ENCODE measurements around the gene TLK1. TPM values are rescaled to one million over a fixed set of nuclear protein-coding genes. Genes with fewer than 3 reads are reported as not detected.

The TLK1 gene
- 44.5 TPM for polyA plus RNA-seq (2013, experiment 1 of 4)
- polyA plus RNA-seq (2013, experiment 2 of 4): 48.1 TPM
- polyA plus RNA-seq (2013, experiment 3 of 4): 36.1 TPM
- polyA plus RNA-seq (2013, experiment 4 of 4): 41.9 TPM

GRCh38 chr2:171160119-171160955 lies at the start of gene TLK1:
Gene TLK1 (minus strand): TSS chr2:171160893. CDS start chr2:171160428, 465 bp downstream.
- H3K36me3 ChIP-seq (ENCODE audit: control insufficient read depth, insufficient read depth, low read length): no peaks in the 10 kb centered on the region
- peak within 1 kb of the TSS; percentile 86 for H3K4me3 ChIP-seq (ENCODE audit: insufficient read depth, low read depth, low read length)
- no peaks in the 10 kb centered on the region for H3K9me3 ChIP-seq (ENCODE audit: control insufficient read depth, low read length)
- 0% methylated on average over 97 of the region's 97 CpGs for WGBS, 2 experiments
- no peaks in the 10 kb centered on the region for H3K27me3 ChIP-seq (ENCODE audit: control insufficient read depth, insufficient read depth, low read length, poor library complexity, severe bottlenecking)
- peaks cover 6% of the 10 kb centered on the region for H3K4me1 ChIP-seq (ENCODE audit: control insufficient read depth, insufficient read depth, low read length)
- peak within 1 kb of the TSS; percentile 97 for H3K27ac ChIP-seq (ENCODE audit: insufficient read depth, low read depth, low read length, poor library complexity, severe bottlenecking)

GRCh38 chr2:171210216-171210863 lies 49.6 kb upstream of the TLK1 start:
- Histone ChIP-seq H3K4me3 (ENCODE audit: insufficient read depth, low read depth, low read length) (no peak overlapping the region), H3K9me3 (ENCODE audit: control insufficient read depth, low read length) (no peaks in the 10 kb centered on the region), H3K36me3 (ENCODE audit: control insufficient read depth, insufficient read depth, low read length) (no peaks in the 10 kb centered on the region), H3K4me1 (ENCODE audit: control insufficient read depth, insufficient read depth, low read length) (no peaks in the 10 kb centered on the region), H3K27ac (ENCODE audit: insufficient read depth, low read depth, low read length, poor library complexity, severe bottlenecking) (no peak overlapping the region), H3K27me3 (ENCODE audit: control insufficient read depth, insufficient read depth, low read length, poor library complexity, severe bottlenecking) (no peaks in the 10 kb centered on the region)
- WGBS, 2 experiments: 92% methylated on average over 8 to 9 of the region's 9 CpGs

GRCh38 chr2:171208657-171209056 lies 48.0 kb upstream of the TLK1 start:
- H3K27ac ChIP-seq (ENCODE audit: insufficient read depth, low read depth, low read length, poor library complexity, severe bottlenecking): no peak overlapping the region

GRCh38 chr2:171206422-171207115 lies 45.9 kb upstream of the TLK1 start:
- no peaks in the 10 kb centered on the region for H3K27me3 ChIP-seq (ENCODE audit: control insufficient read depth, insufficient read depth, low read length, poor library complexity, severe bottlenecking)
- 93 to 100% methylated on average over 2 of the region's 2 CpGs for WGBS, 2 experiments
- H3K9me3 ChIP-seq (ENCODE audit: control insufficient read depth, low read length): no peaks in the 10 kb centered on the region
- no peaks in the 10 kb centered on the region for H3K4me1 ChIP-seq (ENCODE audit: control insufficient read depth, insufficient read depth, low read length)
- H3K4me3 ChIP-seq (ENCODE audit: insufficient read depth, low read depth, low read length): no peak overlapping the region
- no peaks in the 10 kb centered on the region for H3K36me3 ChIP-seq (ENCODE audit: control insufficient read depth, insufficient read depth, low read length)
- H3K27ac ChIP-seq (ENCODE audit: insufficient read depth, low read depth, low read length, poor library complexity, severe bottlenecking): no peak overlapping the region

More at GRCh38 chr2:171208657-171209056, 48.0 kb upstream of the TLK1 start:
- H3K4me3 ChIP-seq (ENCODE audit: insufficient read depth, low read depth, low read length): no peak overlapping the region
- H3K27me3 ChIP-seq (ENCODE audit: control insufficient read depth, insufficient read depth, low read length, poor library complexity, severe bottlenecking): no peaks in the 10 kb centered on the region
- no peaks in the 10 kb centered on the region for H3K9me3 ChIP-seq (ENCODE audit: control insufficient read depth, low read length)
- H3K36me3 ChIP-seq (ENCODE audit: control insufficient read depth, insufficient read depth, low read length): no peaks in the 10 kb centered on the region
- no peaks in the 10 kb centered on the region for H3K4me1 ChIP-seq (ENCODE audit: control insufficient read depth, insufficient read depth, low read length)

DNA sequence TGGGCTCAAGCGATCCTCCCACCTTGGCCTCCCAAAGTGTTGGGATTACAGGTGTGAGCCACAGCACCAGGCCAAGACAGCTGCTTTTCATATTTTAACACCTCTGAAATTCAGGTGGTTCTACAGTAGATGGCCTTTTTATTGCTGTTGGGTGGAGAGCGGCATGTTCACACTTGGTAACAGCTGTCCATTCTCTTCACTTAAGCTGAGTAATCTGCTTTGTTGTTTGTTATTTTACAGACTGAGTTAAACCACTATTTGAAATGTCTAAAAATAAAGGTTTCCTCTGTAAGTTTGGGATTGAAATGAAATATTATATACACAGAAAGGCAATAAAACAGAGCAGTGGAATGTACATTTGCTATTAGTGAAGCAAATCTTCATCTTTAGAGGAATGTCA lies 44.9 kb upstream of the TLK1 start:
- no peaks in the 10 kb centered on the region for H3K36me3 ChIP-seq (ENCODE audit: control insufficient read depth, insufficient read depth, low read length)
- H3K9me3 ChIP-seq (ENCODE audit: control insufficient read depth, low read length): no peaks in the 10 kb centered on the region
- H3K4me3 ChIP-seq (ENCODE audit: insufficient read depth, low read depth, low read length): no peak overlapping the region
- H3K4me1 ChIP-seq (ENCODE audit: control insufficient read depth, insufficient read depth, low read length): no peaks in the 10 kb centered on the region
- WGBS, 2 experiments: 91 to 92% methylated on average over 2 of the region's 2 CpGs
- no peaks in the 10 kb centered on the region for H3K27me3 ChIP-seq (ENCODE audit: control insufficient read depth, insufficient read depth, low read length, poor library complexity, severe bottlenecking)
- H3K27ac ChIP-seq (ENCODE audit: insufficient read depth, low read depth, low read length, poor library complexity, severe bottlenecking): no peak overlapping the region

DNA sequence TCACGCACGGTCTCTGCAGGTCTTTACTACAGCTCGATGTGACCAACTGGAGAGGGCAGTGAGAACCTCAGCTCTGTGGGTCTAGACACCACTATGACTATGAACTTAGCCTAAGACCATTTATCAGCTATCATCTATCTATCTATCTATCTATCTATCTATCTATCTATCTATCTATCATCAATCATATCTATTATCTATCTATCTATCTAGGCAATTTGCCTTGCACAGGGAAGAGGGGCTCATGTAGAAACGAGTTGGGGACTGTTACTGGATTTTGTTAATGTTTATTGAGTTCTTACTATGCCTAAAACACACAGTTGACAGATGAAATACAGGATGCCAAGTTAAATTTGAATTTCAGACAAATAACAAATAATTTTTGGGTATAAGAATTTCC lies 41.1 kb upstream of the TLK1 start:
- Histone ChIP-seq H3K27me3 (ENCODE audit: control insufficient read depth, insufficient read depth, low read length, poor library complexity, severe bottlenecking) (no peaks in the 10 kb centered on the region), H3K27ac (ENCODE audit: insufficient read depth, low read depth, low read length, poor library complexity, severe bottlenecking) (no peak overlapping the region), H3K9me3 (ENCODE audit: control insufficient read depth, low read length) (no peaks in the 10 kb centered on the region), H3K36me3 (ENCODE audit: control insufficient read depth, insufficient read depth, low read length) (no peaks in the 10 kb centered on the region), H3K4me1 (ENCODE audit: control insufficient read depth, insufficient read depth, low read length) (no peaks in the 10 kb centered on the region), H3K4me3 (ENCODE audit: insufficient read depth, low read depth, low read length) (no peak overlapping the region)
- 91 to 95% methylated on average over 3 of the region's 4 CpGs for WGBS, 2 experiments

DNA sequence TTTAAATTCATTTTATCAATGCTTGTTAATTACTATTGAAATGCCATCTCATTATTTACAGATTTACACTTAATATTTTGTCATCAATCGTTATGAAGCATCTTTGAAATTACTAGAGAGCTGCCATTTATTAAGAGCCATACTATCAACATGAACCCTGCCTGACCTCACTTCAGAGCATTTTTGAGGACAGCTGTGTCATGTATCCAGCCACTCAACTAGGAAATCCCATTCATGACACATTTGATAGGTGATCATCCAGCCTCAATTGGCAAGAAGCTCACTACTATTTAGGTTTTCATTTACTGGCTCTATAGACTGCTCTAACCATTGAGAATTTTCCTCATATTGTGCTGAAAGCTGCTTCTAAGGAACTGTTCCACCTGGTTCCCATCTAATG lies 40.6 kb upstream of the TLK1 start:
- Histone ChIP-seq H3K27ac (ENCODE audit: insufficient read depth, low read depth, low read length, poor library complexity, severe bottlenecking) (no peak overlapping the region), H3K9me3 (ENCODE audit: control insufficient read depth, low read length) (no peaks in the 10 kb centered on the region), H3K4me1 (ENCODE audit: control insufficient read depth, insufficient read depth, low read length) (no peaks in the 10 kb centered on the region), H3K36me3 (ENCODE audit: control insufficient read depth, insufficient read depth, low read length) (no peaks in the 10 kb centered on the region), H3K27me3 (ENCODE audit: control insufficient read depth, insufficient read depth, low read length, poor library complexity, severe bottlenecking) (no peaks in the 10 kb centered on the region), H3K4me3 (ENCODE audit: insufficient read depth, low read depth, low read length) (no peak overlapping the region)
- WGBS, 2 experiments: 91 to 97% methylated on average over 1 of the region's 1 CpG

DNA sequence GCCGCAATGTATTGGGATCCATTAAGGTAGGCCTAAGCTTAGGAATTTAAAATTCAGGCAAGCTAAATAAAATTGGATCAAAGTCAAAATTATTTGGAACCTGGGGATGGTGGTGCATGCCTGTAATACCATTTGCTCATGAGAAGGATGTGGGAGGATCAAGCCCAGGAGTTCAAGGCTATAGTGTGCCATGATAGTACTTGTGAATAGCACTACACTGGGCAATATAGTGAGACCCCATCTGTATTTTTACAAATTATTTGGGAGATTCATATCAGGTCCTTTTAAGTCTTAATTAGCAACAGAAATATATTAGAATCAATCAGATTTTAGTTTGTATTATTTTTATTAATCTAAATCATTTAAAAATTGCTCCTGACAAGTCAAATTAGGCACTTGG lies 39.8 kb upstream of the TLK1 start:
- Histone ChIP-seq H3K9me3 (ENCODE audit: control insufficient read depth, low read length) (no peaks in the 10 kb centered on the region), H3K4me1 (ENCODE audit: control insufficient read depth, insufficient read depth, low read length) (no peaks in the 10 kb centered on the region), H3K4me3 (ENCODE audit: insufficient read depth, low read depth, low read length) (no peak overlapping the region), H3K27ac (ENCODE audit: insufficient read depth, low read depth, low read length, poor library complexity, severe bottlenecking) (no peak overlapping the region), H3K36me3 (ENCODE audit: control insufficient read depth, insufficient read depth, low read length) (no peaks in the 10 kb centered on the region), H3K27me3 (ENCODE audit: control insufficient read depth, insufficient read depth, low read length, poor library complexity, severe bottlenecking) (no peaks in the 10 kb centered on the region)
- 85 to 96% methylated on average over 1 of the region's 1 CpG for whole genome bisulfite sequencing, 2 experiments

DNA sequence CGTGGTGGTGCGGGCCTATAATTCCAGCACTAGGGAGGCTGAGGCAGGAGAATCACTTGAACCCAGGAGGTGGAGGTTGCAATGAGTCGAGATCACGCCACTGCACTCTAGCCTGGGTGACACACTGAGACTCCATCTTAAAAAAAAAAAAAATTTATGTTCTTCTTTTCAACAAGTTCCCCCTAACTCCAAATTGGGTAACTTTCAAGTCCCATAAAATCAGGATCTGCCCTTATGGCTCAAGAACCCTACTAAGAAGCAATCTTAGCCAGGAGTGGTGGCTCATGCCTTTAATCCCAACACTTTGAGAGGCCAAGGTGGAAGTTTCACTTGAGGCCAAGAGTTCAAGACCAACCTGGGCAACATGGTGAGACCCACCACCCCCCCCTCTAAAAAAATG lies 30.3 kb upstream of the TLK1 start:
- no peaks in the 10 kb centered on the region for H3K9me3 ChIP-seq (ENCODE audit: control insufficient read depth, low read length)
- H3K4me3 ChIP-seq (ENCODE audit: insufficient read depth, low read depth, low read length): no peak overlapping the region
- no peaks in the 10 kb centered on the region for H3K36me3 ChIP-seq (ENCODE audit: control insufficient read depth, insufficient read depth, low read length)
- H3K27me3 ChIP-seq (ENCODE audit: control insufficient read depth, insufficient read depth, low read length, poor library complexity, severe bottlenecking): no peaks in the 10 kb centered on the region
- WGBS, 2 experiments: 94 to 98% methylated on average over 4 of the region's 4 CpGs
- H3K4me1 ChIP-seq (ENCODE audit: control insufficient read depth, insufficient read depth, low read length): no peaks in the 10 kb centered on the region
- H3K27ac ChIP-seq (ENCODE audit: insufficient read depth, low read depth, low read length, poor library complexity, severe bottlenecking): no peak overlapping the region

- Histone ChIP-seq H3K4me1 (ENCODE audit: control insufficient read depth, insufficient read depth, low read length) (no peaks in the 10 kb centered on the region), H3K4me3 (ENCODE audit: insufficient read depth, low read depth, low read length) (no peak overlapping the region), H3K27me3 (ENCODE audit: control insufficient read depth, insufficient read depth, low read length, poor library complexity, severe bottlenecking) (no peaks in the 10 kb centered on the region), H3K27ac (ENCODE audit: insufficient read depth, low read depth, low read length, poor library complexity, severe bottlenecking) (no peak overlapping the region), H3K36me3 (ENCODE audit: control insufficient read depth, insufficient read depth, low read length) (no peaks in the 10 kb centered on the region), H3K9me3 (ENCODE audit: control insufficient read depth, low read length) (no peaks in the 10 kb centered on the region)
Measured at GRCh38 chr2:171187819-171188218, 27.1 kb upstream of the TLK1 start.
